ENCODE measurements around the gene NLRC5. TPM values are rescaled to one million over a fixed set of nuclear protein-coding genes. Genes with fewer than 3 reads are reported as not detected.

Gene NLRC5
- total RNA-seq, 1 donor from 2014 or later = 1.7 TPM

- Mint-ChIP-seq H3K4me1 (ENCODE audit: unreplicated experiment) (peaks cover 13% of the 10 kb centered on the region), H3K4me3 (no peak overlapping the region), H3K36me3 (no peaks in the 10 kb centered on the region), H3K27me3 (peaks cover 6% of the 10 kb centered on the region), H3K27ac (peak overlapping the region; percentile 60), H3K9me3 (no peaks in the 10 kb centered on the region)
- TF ChIP-seq CTCF (conservative IDR thresholded peaks at IDR 0.05) = no peak
- DNase-seq (ENCODE audit: extremely low spot score, unreplicated experiment) = no peak
Measured at GRCh38 chr16:57072616-57073275, 83.4 kb downstream of the NLRC5 start.

GRCh38 chr16:57077714-57078113 lies 88.4 kb downstream of the NLRC5 start:
- H3K27me3 Mint-ChIP-seq = peaks cover 8% of the 10 kb centered on the region
- H3K4me3 Mint-ChIP-seq = no peak overlapping the region
- no peak for DNase-seq (ENCODE audit: extremely low spot score, unreplicated experiment)
- no peak overlapping the region for H3K27ac Mint-ChIP-seq
- no peaks in the 10 kb centered on the region for H3K36me3 Mint-ChIP-seq
- H3K9me3 Mint-ChIP-seq = no peaks in the 10 kb centered on the region
- no peak for TF ChIP-seq CTCF (conservative IDR thresholded peaks at IDR 0.05)
- H3K4me1 Mint-ChIP-seq (ENCODE audit: unreplicated experiment) = peaks cover 4% of the 10 kb centered on the region

GRCh38 chr16:57081744-57082143 lies 92.4 kb downstream of the NLRC5 start:
- no peak for DNase-seq (ENCODE audit: extremely low spot score, unreplicated experiment)

GRCh38 chr16:57082664-57083063 lies 93.3 kb downstream of the NLRC5 start:
- H3K27me3 Mint-ChIP-seq = peaks cover 8% of the 10 kb centered on the region
- peaks cover 6% of the 10 kb centered on the region for H3K4me1 Mint-ChIP-seq (ENCODE audit: unreplicated experiment)
- no peak overlapping the region for H3K4me3 Mint-ChIP-seq
- TF ChIP-seq CTCF (conservative IDR thresholded peaks at IDR 0.05) = no peak
- no peaks in the 10 kb centered on the region for H3K36me3 Mint-ChIP-seq
- H3K9me3 Mint-ChIP-seq = no peaks in the 10 kb centered on the region
- no peak for DNase-seq (ENCODE audit: extremely low spot score, unreplicated experiment)
- H3K27ac Mint-ChIP-seq = no peak overlapping the region

More at GRCh38 chr16:57081744-57082143, 92.4 kb downstream of the NLRC5 start:
- Mint-ChIP-seq H3K4me3 (no peak overlapping the region), H3K36me3 (no peaks in the 10 kb centered on the region), H3K27ac (no peak overlapping the region), H3K4me1 (ENCODE audit: unreplicated experiment) (peaks cover 6% of the 10 kb centered on the region), H3K9me3 (no peaks in the 10 kb centered on the region), H3K27me3 (peaks cover 8% of the 10 kb centered on the region)
- no peak for TF ChIP-seq CTCF (conservative IDR thresholded peaks at IDR 0.05)

- no peaks in the 10 kb centered on the region for H3K36me3 Mint-ChIP-seq
- H3K4me3 Mint-ChIP-seq = no peak overlapping the region
- no peak overlapping the region for H3K27ac Mint-ChIP-seq
- no peak for TF ChIP-seq CTCF (conservative IDR thresholded peaks at IDR 0.05)
- H3K27me3 Mint-ChIP-seq = peaks cover 8% of the 10 kb centered on the region
- peaks cover 6% of the 10 kb centered on the region for H3K4me1 Mint-ChIP-seq (ENCODE audit: unreplicated experiment)
- no peaks in the 10 kb centered on the region for H3K9me3 Mint-ChIP-seq
- DNase-seq (ENCODE audit: extremely low spot score, unreplicated experiment) = no peak
Measured at GRCh38 chr16:57083485-57084126, 94.2 kb downstream of the NLRC5 start.
